ENCODE measurements around the gene CMSS1. TPM values are rescaled to one million over a fixed set of nuclear protein-coding genes. Genes with fewer than 3 reads are reported as not detected.

Gene CMSS1
- polyA plus RNA-seq, 1 donor from 2014 or later, result 31.8 TPM

GRCh38 chr3:100033184-100033583 lies 215.5 kb downstream of the CMSS1 start:
- TF ChIP-seq EP300 (conservative IDR thresholded peaks at IDR 0.05; ENCODE audit: poor library complexity, severe bottlenecking), result no peak
- TF ChIP-seq RAD21 (conservative IDR thresholded peaks at IDR 0.05), result no peak
- no peak for TF ChIP-seq CTCF (IDR thresholded peaks at IDR 0.05; ENCODE audit: poor library complexity, severe bottlenecking)
- no peak for TF ChIP-seq MXI1 (conservative IDR thresholded peaks at IDR 0.05; ENCODE audit: poor library complexity, severe bottlenecking)
- TF ChIP-seq POLR2AphosphoS5 (IDR thresholded peaks at IDR 0.05), result no peak
- TF ChIP-seq EZH2 (IDR thresholded peaks at IDR 0.05; ENCODE audit: borderline replicate concordance, insufficient read depth, low read length, poor library complexity, severe bottlenecking), result no peak
- no peak for TF ChIP-seq TAF1 (IDR thresholded peaks at IDR 0.05; ENCODE audit: low read depth)
- no peak for TF ChIP-seq REST (IDR thresholded peaks at IDR 0.05; ENCODE audit: borderline replicate concordance)
- TF ChIP-seq SMC3 (conservative IDR thresholded peaks at IDR 0.05; ENCODE audit: poor library complexity), result no peak
- Histone ChIP-seq H3K9me2 (ENCODE audit: insufficient read depth, low read length) (no peaks in the 10 kb centered on the region), H3K36me3 (ENCODE audit: insufficient read depth, low read length) (no peaks in the 10 kb centered on the region), H3K4me3 (ENCODE audit: low read length) (no peak overlapping the region), H3K9ac (ENCODE audit: low read length) (no peak overlapping the region), H3K9me3 (ENCODE audit: low read length) (no peaks in the 10 kb centered on the region), H2AFZ (ENCODE audit: low read depth, low read length) (no peak overlapping the region), H3K79me2 (replicated peaks; ENCODE audit: insufficient read depth, low read length) (no peaks in the 10 kb centered on the region), H4K20me1 (ENCODE audit: insufficient read depth) (no peaks in the 10 kb centered on the region), H3F3A (ENCODE audit: insufficient read depth, low read length, poor library complexity, severe bottlenecking) (no peaks in the 10 kb centered on the region), H3K27me3 (ENCODE audit: insufficient read depth, low read depth, low read length) (no peaks in the 10 kb centered on the region), H3K4me2 (ENCODE audit: low read length) (no peak overlapping the region), H3K27ac (ENCODE audit: low read length) (no peak overlapping the region)

- no peaks in the 10 kb centered on the region for H3K36me3 ChIP-seq (ENCODE audit: insufficient read depth, low read length)
- H3K9me3 ChIP-seq (ENCODE audit: low read length), result no peaks in the 10 kb centered on the region
- no peak overlapping the region for H3K27ac ChIP-seq (ENCODE audit: low read length)
- no peaks in the 10 kb centered on the region for H3K9me2 ChIP-seq (ENCODE audit: insufficient read depth, low read length)
- H3K27me3 ChIP-seq (ENCODE audit: insufficient read depth, low read depth, low read length), result no peaks in the 10 kb centered on the region
- no peaks in the 10 kb centered on the region for H3F3A ChIP-seq (ENCODE audit: insufficient read depth, low read length, poor library complexity, severe bottlenecking)
- H3K4me2 ChIP-seq (ENCODE audit: low read length), result no peak overlapping the region
- H3K9ac ChIP-seq (ENCODE audit: low read length), result no peak overlapping the region
- H2AFZ ChIP-seq (ENCODE audit: low read depth, low read length), result no peak overlapping the region
- H3K79me2 ChIP-seq (replicated peaks; ENCODE audit: insufficient read depth, low read length), result no peaks in the 10 kb centered on the region
- H4K20me1 ChIP-seq (ENCODE audit: insufficient read depth), result no peaks in the 10 kb centered on the region
- TF ChIP-seq SMC3 (conservative IDR thresholded peaks at IDR 0.05; ENCODE audit: poor library complexity) (no peak), MXI1 (conservative IDR thresholded peaks at IDR 0.05; ENCODE audit: poor library complexity, severe bottlenecking) (no peak), TAF1 (IDR thresholded peaks at IDR 0.05; ENCODE audit: low read depth) (no peak), REST (IDR thresholded peaks at IDR 0.05; ENCODE audit: borderline replicate concordance) (no peak), POLR2AphosphoS5 (IDR thresholded peaks at IDR 0.05) (no peak), RAD21 (conservative IDR thresholded peaks at IDR 0.05) (no peak), EZH2 (IDR thresholded peaks at IDR 0.05; ENCODE audit: borderline replicate concordance, insufficient read depth, low read length, poor library complexity, severe bottlenecking) (no peak), CTCF (IDR thresholded peaks at IDR 0.05; ENCODE audit: poor library complexity, severe bottlenecking) (no peak), EP300 (conservative IDR thresholded peaks at IDR 0.05; ENCODE audit: poor library complexity, severe bottlenecking) (no peak)
- no peak overlapping the region for H3K4me3 ChIP-seq (ENCODE audit: low read length)
These were observed 216.3 kb downstream of the CMSS1 start for GRCh38 chr3:100033903-100034471.
